Midbrain (tissue), 1 donor: ENCODE measurements around the gene TMC1.

Source experiments
- DNase-seq: peaks from one replicate; lab custom pipeline; 2025; lab: John Stamatoyannopoulos, UW

The TMC1 gene

DNA sequence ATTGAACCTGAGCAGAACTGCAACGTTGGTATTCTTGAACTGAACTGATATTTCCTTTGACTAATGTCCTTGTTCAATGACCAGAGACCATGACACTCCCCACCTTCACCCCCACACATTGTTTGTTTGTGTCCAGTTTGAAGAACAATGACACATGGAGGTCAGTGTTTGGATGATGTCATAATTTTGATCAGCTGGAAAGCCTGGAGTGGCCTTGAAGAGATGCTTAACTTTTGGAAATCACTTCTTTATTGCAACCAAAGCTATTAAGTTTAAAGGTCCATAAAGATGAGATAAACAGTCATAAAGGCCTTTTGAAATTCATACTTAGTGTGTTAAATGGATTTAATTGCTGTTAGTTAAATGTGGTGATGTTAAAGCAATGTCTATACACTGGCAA is 92.7 kb downstream of the TMC1 start:
- no peak for DNase-seq

DNA sequence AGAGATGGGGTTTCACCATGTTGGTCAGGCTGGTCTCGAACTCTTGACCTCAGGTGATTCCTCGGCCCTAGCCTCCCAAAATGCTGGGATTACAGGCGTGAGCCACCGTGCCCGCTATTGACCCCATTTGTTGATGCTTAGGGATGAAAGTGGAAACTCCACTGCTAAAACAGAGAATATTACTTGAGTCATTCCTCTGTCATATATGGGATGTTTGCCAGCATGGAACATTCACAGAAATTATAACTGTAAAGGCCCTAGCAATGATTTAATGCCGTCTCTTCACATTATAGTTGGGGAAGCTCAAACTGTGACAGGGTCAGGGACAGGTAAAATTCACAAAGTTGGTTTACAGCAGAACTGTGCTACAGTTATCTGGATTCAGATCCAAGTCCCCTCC is 94.5 kb downstream of the TMC1 start:
- DNase-seq, result no peak

DNA sequence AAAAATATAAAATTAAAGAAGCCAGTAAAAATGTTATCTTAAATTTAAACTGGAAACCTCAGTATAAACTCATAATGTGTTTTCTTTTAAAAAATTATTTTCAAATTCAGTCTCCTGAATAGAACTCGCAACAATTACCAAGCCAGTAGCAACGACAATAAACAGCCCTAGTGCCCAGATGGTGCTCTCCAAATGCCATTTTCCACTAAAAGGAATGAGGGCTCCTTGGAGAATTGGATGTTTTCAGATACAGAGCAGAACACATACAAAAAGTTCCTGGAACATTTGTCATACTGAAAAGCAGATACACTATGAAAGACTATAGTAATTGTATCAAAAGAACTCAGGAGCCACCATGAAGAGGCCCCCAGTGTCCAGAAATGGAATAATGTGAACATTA is 97.4 kb downstream of the TMC1 start:
- no peak for DNase-seq

GRCh38 chr9:72622186-72622585 is 100.8 kb downstream of the TMC1 start:
- DNase-seq, result no peak

GRCh38 chr9:72623156-72623555 is 101.7 kb downstream of the TMC1 start:
- DNase-seq, result no peak

DNA sequence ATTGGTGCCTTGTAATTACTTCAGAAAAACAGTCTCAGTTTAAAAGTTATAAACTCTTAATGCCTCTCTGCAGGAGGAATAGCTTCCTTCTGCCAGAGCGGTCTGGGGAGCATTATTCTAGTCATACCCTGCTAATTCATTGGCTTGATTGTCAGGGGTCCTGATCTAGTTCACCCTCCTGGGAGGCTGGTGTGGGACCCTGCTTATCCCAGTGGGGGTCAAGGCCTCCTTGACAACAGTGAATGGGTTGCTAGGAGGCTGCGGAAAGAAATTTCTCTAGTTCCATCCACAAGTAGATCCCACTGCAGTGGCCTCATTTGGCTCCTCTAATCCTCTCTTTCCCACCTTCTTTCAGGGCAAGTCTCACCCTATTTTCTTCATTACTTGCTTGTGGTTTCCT is 105.7 kb downstream of the TMC1 start:
- no peak for DNase-seq

- DNase-seq, result no peak
These were observed 106.6 kb downstream of the TMC1 start for GRCh38 chr9:72627956-72628540.

DNA sequence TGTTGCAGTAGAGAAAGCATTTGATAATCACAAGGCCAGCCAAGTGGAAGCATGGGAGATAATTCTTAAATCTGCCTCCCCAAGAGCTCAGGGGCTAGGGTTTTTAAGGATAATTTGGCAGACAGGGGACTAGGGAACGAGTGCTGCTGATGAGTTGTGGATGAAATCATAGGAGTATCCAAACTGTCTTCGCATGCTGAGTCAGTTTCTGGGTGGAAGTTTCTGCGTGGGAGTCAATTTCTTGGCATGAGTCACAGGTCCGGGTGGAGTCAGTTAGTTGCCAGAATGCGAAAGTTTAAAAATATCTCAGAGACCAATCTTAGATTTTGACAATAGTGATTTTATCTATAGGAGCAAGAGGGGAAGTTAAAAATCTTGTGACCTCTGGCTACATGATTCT is 112.6 kb downstream of the TMC1 start:
- DNase-seq, result no peak

GRCh38 chr9:72635197-72635596 is 113.8 kb downstream of the TMC1 start:
- no peak for DNase-seq

GRCh38 chr9:72636621-72637020 is 115.2 kb downstream of the TMC1 start:
- no peak for DNase-seq

DNA sequence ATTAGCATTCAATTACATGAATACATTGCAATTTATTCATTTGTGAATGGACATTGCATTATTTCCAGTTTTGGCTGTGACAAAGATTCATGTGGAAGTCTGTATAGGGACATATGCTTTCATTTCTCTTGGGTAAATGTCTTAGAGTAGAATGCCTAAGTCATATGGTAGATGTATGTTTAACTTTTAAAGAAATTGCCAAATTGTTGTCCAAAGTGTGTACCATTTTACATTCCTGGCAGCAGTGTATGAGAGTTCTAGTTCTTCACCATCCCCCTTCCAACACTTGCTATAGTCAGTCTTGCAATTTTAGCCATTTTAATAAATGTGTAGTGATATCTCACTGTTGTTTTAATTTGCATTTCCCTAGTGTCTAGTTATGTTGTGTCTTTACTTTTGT is 122.2 kb downstream of the TMC1 start:
- DNase-seq, result no peak

DNA sequence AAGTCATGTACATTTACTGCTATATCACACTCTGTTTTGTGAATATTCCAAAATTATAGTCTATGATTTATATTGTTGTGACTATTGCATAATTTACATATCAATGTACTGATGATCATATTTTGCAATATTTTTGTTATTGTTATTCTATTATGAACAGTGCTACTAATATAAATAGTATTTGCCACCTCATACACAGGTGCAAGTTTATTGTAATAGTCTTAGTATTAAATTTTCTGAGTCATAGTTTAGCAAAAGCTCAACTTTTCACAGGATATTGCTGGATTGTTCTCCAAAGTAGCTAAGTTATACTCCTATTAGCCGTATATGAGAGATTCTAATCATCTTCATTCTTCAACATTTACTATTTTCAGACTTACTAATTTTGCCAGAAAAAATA is 124.7 kb downstream of the TMC1 start:
- DNase-seq, result no peak

GRCh38 chr9:72648324-72649126 is 127.1 kb downstream of the TMC1 start:
- DNase-seq, result no peak

DNA sequence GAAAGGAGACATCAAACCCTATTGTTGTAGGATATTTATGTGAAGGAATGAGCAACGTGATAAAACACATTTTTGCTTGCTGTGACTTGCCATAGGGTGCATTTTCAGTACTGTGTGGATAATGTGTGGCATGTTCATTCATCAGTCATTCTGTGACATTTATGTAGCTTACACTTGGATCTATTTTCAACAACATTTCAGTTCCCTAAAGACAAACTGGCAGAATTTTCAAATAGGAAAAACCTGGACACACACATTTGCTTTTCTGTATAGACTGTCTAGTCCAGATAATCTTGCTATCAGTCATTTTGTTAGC is 127.7 kb downstream of the TMC1 start:
- no peak for DNase-seq

DNA sequence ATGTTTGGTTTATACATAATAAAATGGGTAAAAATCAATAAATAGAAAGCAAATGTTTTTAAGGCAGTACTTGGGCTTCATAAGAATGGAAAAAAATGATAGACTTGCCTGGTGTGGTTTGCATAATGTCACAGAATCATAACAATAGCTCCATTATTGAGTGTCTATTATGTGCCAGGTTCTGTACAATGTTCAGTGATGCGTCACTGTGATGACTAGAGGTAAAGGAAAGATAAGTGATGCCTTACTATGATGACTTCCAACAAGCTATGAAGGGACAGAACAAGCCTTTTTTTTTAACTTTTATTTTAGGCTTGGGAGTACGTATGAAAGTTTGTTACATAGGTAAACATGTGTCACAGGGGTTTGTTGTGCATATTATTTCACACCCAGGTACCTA is 128.8 kb downstream of the TMC1 start:
- no peak for DNase-seq

- no peak for DNase-seq
These were observed 134.6 kb downstream of the TMC1 start for GRCh38 chr9:72656021-72656420.

GRCh38 chr9:72657023-72657422 is 135.6 kb downstream of the TMC1 start:
- DNase-seq, result no peak

DNA sequence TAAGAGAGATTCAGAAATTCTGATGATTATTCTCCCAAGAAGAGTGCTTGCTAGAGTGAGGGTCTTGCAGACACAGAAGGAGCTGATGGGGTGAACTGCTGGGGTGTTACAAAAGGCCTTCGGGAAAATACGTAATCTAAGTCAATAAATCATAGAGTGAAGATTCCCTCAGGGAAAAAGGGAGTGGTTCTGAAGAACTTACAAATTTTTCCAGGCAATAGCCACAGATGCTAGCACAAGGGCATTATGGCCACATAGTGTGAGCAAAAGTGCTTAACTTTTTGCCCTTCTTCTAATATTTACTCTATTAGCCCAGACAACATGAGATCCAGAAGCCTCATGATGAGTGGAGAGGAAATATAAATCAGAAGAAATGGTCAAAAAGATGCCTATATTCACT is 137.3 kb downstream of the TMC1 start:
- DNase-seq, result no peak

DNA sequence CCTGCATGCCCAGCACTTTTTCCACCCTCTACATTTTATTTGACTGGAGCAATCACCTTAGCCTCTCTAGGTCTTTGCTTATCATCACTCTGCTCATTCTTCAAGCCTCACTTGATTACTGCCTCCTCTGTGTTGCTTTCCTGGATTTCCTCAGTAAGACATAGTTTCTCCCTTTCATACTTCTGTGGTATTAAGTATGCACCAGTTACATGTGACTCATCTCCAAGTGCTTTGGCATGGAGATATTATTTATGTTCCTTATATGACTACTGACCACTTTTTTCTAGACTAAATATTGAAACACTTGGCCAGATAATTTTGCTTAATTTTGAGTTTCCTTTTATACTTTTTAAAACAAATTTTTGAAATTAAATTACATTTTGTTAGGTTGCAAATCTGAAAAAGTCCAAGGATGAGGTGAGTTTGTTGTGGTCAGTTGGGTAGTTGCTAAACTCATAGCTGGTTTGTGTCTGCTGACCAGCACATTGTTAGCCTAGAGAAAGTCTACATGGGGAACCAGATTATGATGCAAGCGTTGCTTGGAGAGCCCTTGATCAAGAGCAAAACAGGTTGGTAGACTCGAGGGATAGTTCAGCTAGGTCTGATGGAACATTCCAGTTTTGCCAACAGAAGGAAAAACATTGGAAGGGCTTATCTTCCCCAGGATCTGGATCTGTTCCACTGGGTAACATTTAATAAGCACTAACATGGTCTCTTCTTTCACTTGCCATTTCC is 140.2 kb downstream of the TMC1 start:
- DNase-seq, result no peak

DNA sequence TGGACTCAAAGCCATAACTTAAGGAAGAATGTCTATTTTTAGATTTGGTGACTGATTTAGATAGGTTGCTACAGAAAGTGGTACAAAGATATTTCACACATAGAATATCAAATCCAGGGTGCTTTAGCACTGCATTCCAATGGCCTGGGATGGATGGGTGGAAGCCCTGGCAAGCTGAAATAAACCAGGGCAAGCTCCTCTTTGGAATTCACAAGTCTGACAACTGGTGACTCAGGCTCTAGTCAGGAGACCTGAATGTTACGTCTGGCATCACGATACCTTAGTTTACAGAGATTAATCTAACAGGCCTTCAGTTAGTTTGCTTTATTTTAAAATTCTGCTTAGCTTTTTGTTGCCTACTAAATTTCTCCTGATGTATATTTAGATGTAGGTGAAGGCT is 144.0 kb downstream of the TMC1 start:
- no peak for DNase-seq

- no peak for DNase-seq
These were observed 145.8 kb downstream of the TMC1 start for GRCh38 chr9:72667181-72667580.

- DNase-seq, result no peak
These were observed 153.6 kb downstream of the TMC1 start for GRCh38 chr9:72674961-72675360.

- DNase-seq, result no peak
These were observed 154.2 kb downstream of the TMC1 start for GRCh38 chr9:72675586-72675985.
